Dendritic cell treated with granulocyte-macrophage colony-stimulating factor and Interleukin-4, amounts not matched to agents 40 ng/mL and 50 ng/mL, for 4 days (primary cell): ENCODE measurements around the gene MGAT4A.

Experiments
- H3K27ac Mint-ChIP-seq: one replicate; pipeline ENCODE4 v1.8.0; 2022; ENCODE audit warnings: mild to moderate bottlenecking, mixed read lengths
- H3K27me3 Mint-ChIP-seq: one replicate; pipeline ENCODE4 v1.8.0; 2022; ENCODE audit warnings: mild to moderate bottlenecking, mixed read lengths
- H3K36me3 Mint-ChIP-seq: one replicate; pipeline ENCODE4 v1.8.0; 2022; ENCODE audit warnings: low read depth, mixed read lengths
- H3K4me1 Mint-ChIP-seq: one replicate; pipeline ENCODE4 v1.8.0; 2022; ENCODE audit warnings: low read depth, mixed read lengths
- H3K4me3 Mint-ChIP-seq: one replicate; pipeline ENCODE4 v1.8.0; 2022; ENCODE audit warnings: mild to moderate bottlenecking, moderate library complexity, mixed read lengths
- H3K9me3 Mint-ChIP-seq: one replicate; pipeline ENCODE4 v1.8.0; 2022; ENCODE audit warnings: mixed read lengths
- intact Hi-C: fragments of 100-400 bp; cut with micrococcal nuclease; formaldehyde crosslinking; loops from one replicate; pipeline ENCODE4 v1.15.0; 2022

MGAT4A gene

DNA sequence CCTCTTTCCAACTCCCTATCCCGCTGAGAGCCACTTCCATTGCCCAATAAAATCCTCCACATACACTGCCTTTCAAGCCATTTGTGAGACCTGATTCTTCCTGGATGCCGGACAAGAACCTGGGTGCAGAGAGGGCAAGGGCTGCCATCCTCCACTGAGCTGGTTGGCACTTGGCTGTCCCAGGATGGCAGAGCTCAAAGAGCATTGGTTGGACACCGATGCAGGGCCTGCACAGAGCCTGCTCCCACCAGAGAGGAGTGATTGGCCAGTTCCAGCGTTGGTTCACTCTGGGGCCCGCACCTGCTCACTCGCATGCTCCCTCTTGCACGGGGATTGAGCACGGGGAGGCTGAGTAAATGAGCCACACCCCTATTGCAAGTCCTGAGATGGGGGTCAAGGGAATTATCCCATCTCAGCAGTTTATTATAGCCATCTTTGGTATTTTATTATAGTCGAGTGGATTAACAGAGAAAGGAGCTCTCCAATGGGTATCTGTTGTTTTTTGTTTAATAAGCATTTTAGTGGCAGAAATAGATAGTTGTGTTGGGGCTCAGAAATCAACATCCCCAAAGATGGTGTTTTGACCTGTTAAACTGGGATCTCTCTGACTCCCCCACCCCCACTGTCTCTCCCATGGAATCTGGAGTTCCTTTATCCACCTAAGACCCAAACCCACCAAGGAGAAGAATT, 19.8 kb upstream of the MGAT4A start:
- H3K36me3 Mint-ChIP-seq: no peaks in the 10 kb centered on the region
- no peaks in the 10 kb centered on the region for H3K9me3 Mint-ChIP-seq
- peak overlapping the region; percentile 27 for H3K4me3 Mint-ChIP-seq
- intact Hi-C loops: no loop called here
- H3K27me3 Mint-ChIP-seq: no peaks in the 10 kb centered on the region
- H3K4me1 Mint-ChIP-seq: peaks cover 78% of the 10 kb centered on the region
- H3K27ac Mint-ChIP-seq: peak overlapping the region; percentile 98

DNA sequence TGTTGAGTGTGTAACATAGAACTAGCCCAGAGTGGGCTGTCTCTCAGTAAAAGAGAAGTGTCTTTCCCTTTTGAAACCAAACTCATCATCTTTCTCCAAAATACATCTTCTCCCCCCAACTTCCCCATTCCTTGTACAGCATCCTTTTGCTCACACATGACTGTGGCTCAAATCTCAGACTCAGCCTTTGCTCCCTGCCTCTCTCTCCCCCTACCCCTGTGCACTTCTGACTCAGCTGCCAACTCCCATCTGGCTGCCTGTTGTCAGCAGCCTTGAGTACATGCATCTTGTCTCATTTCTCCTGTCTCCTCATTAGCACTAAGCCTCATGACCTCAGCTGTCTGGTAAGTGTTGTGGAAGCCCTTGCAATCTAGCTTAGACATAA, 18.1 kb upstream of the MGAT4A start:
- Mint-ChIP-seq H3K27ac (peak overlapping the region; percentile 98), H3K9me3 (no peaks in the 10 kb centered on the region), H3K4me1 (peaks cover 73% of the 10 kb centered on the region)

DNA sequence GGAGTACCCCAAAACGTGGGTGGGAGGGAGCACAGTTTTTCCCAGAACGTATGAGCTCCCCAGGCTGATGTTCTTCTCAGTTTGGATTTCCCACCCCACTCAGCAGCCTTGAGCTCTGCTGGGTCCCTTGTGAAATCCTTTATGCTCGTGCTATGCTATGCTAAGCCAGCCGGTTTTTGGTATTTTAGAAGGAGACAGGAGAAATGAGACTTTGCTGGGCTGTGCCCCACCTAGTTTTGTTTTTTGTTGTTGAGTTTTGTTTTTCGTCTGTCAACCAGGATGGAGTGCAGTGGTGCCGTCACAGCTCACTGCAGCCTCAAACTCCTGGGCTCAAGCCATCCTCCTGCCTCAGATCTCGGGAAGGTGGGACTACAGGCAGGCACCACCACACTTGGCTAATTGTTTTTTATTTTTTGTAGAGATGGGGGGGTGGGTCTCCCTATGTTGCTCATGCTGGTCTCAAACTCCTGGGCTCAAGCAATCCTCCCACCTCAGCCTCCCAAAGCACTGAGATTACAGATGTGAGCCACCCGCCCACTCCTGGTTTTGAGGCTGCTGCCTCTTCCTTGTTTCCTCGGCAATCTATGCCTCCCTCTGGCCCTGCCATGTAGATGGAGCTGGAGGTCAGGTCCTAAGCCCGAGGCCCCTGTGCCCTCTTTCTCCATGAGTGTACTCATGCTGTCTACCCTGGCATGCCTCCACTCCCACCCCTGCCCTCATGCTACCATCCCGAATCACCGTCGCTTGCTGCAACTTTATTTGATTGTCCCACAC, 17.5 kb upstream of the MGAT4A start:
- Mint-ChIP-seq H3K27ac (peak overlapping the region; percentile 98), H3K27me3 (no peaks in the 10 kb centered on the region), H3K4me1 (peaks cover 67% of the 10 kb centered on the region), H3K36me3 (no peaks in the 10 kb centered on the region), H3K9me3 (no peaks in the 10 kb centered on the region), H3K4me3 (peak overlapping the region; percentile 69)
- intact Hi-C loops: loop anchor here (1.0 to 2.0 kb wide), 3 partner anchors 10 to 16 kb away; no protein-coding TSS in a partner anchor

More for the DNA sequence above, 18.1 kb upstream of the MGAT4A start:
- no peaks in the 10 kb centered on the region for H3K27me3 Mint-ChIP-seq
- intact Hi-C loops: loop anchor here (1.0 to 2.0 kb wide), 2 partner anchors 9 to 16 kb away; no protein-coding TSS in a partner anchor
- no peaks in the 10 kb centered on the region for H3K36me3 Mint-ChIP-seq
- peak overlapping the region; percentile 69 for H3K4me3 Mint-ChIP-seq

DNA sequence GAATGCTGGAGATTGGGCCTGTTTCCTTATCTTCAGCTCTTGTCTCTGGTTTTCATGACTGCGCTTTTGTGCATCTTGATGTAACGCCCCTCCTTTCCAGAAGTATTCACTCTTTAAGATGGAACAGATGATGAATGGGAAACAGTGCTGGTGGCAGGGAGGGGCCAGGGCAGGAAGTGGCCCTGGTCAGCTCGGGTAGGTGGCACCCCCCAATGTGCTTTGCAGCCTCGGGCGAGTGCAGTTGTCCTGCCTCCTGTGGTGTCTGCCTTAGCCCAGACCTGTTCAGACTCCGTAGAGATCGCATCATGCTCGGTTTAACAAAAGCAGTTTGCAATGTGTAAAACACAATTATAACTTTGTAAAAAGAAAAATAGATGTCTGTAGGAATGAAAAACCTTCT, 17.0 kb upstream of the MGAT4A start:
- intact Hi-C loops: loop anchor here (1.0 to 2.0 kb wide), 2 partner anchors 15 to 17 kb away; no protein-coding TSS in a partner anchor
- H3K9me3 Mint-ChIP-seq: no peaks in the 10 kb centered on the region
- H3K27me3 Mint-ChIP-seq: no peaks in the 10 kb centered on the region
- no peaks in the 10 kb centered on the region for H3K36me3 Mint-ChIP-seq
- peak overlapping the region; percentile 32 for H3K4me3 Mint-ChIP-seq
- H3K4me1 Mint-ChIP-seq: peaks cover 63% of the 10 kb centered on the region
- peak overlapping the region; percentile 98 for H3K27ac Mint-ChIP-seq

DNA sequence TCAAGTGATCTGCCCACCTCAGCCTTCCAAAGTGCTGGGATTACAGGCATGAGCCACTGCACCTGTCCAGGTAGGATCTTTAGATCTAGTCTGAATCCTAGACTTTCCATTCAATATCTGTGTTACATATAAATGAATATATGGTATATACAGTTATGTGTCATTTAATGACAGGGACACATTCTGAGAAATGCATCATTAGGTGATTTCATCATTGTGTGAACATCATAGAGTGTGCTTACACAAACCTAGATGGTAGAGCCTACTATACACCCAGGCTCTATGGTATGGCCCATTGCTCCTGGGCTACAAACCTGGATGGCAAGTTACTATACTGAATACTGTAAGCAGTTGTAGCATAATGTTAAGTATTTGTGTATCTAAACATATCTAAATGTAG, 15.5 kb upstream of the MGAT4A start:
- H3K4me1 Mint-ChIP-seq: peaks cover 53% of the 10 kb centered on the region
- H3K36me3 Mint-ChIP-seq: no peaks in the 10 kb centered on the region
- H3K27me3 Mint-ChIP-seq: no peaks in the 10 kb centered on the region
- no peak overlapping the region for H3K4me3 Mint-ChIP-seq
- no peak overlapping the region for H3K27ac Mint-ChIP-seq
- H3K9me3 Mint-ChIP-seq: no peaks in the 10 kb centered on the region
- intact Hi-C loops: no loop called here

DNA sequence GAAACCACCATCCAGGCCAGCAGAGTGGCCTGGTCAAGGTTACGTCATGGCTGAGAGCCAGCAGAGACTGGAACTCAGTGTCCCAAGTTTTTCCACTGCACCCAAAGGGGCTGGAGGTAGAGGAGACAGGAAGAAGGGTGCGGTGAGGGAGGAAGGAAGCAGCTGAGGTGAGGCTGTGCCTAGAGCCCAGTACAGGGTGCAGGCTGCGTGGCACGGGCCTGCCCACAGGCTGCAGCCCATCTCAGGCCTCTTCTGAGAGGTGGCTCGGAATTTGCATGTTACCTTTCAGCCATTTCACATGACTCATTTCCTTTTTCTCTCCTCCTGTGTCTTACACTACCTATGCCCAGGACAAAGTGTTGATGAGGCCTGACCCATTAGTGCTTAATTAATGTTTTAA, 13.7 kb upstream of the MGAT4A start:
- peaks cover 49% of the 10 kb centered on the region for H3K4me1 Mint-ChIP-seq
- intact Hi-C loops: no loop called here
- no peaks in the 10 kb centered on the region for H3K9me3 Mint-ChIP-seq
- H3K27ac Mint-ChIP-seq: peak overlapping the region; percentile 58
- H3K36me3 Mint-ChIP-seq: no peaks in the 10 kb centered on the region
- H3K27me3 Mint-ChIP-seq: no peaks in the 10 kb centered on the region
- no peak overlapping the region for H3K4me3 Mint-ChIP-seq

DNA sequence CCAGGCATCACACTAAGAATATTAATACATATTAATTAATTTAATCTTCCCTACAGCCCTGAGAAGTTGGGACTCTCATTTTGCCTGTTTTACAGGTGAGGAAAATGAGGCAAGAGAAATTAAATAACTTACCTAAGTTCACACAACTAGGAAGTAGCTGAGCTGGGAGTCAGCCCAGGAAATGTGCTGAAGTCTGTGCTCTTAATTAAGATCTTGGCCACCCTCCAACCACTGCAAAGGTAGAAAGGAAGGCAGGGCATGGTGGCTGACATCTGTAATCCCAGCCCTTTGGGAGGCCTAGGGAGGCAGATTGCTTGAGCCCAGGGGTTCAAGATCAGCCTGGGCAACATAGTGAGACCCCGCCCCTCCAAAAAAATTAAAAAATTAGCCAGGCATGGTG, 12.9 kb upstream of the MGAT4A start:
- H3K9me3 Mint-ChIP-seq: no peaks in the 10 kb centered on the region
- H3K4me3 Mint-ChIP-seq: no peak overlapping the region
- intact Hi-C loops: no loop called here
- H3K4me1 Mint-ChIP-seq: peaks cover 46% of the 10 kb centered on the region
- H3K36me3 Mint-ChIP-seq: no peaks in the 10 kb centered on the region
- H3K27me3 Mint-ChIP-seq: no peaks in the 10 kb centered on the region
- H3K27ac Mint-ChIP-seq: peak overlapping the region; percentile 58

DNA sequence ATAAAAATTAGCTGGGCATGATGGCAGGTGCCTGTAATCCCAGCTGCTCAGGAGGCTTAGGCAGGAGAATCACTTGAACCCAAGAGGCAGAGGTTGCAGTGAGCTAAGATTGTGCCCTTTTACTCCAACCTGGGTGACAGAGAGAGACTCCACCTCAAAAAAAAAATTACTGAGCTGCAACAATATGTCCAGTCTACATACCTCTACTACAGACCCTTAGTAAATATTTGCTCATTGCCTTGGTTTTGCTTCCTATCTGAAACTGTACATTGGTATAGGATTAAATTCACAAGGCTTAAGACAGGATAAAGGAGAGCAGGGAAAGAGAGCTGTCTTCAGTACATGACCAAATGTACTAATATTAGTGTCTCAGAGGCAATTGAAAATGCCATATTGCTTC, 8.1 kb upstream of the MGAT4A start:
- Mint-ChIP-seq H3K4me1 (peaks cover 43% of the 10 kb centered on the region), H3K4me3 (no peak overlapping the region), H3K36me3 (peaks cover 22% of the 10 kb centered on the region), H3K9me3 (peaks cover 14% of the 10 kb centered on the region), H3K27me3 (no peaks in the 10 kb centered on the region), H3K27ac (no peak overlapping the region)
- intact Hi-C loops: no loop called here

DNA sequence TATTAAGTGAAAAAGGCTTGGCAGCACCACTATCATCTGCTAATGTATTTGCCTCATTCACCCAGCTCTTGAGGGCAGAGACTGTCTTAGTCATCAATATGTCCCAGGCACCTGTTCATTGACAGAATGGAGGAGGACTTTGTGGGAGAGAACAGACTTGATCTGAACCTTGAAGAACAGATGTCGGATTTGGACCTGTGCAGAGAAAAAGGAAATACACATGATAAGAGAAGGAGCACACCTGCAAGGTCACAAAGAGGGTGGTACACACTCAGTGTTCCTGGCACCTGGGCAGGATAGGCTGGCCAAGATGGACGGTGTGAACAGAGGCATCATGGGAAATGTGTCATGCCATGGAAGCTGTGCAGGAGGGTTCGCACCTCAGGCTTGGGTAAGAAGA, 7.4 kb upstream of the MGAT4A start:
- H3K4me3 Mint-ChIP-seq: no peak overlapping the region
- H3K27ac Mint-ChIP-seq: peak overlapping the region; percentile 33
- H3K27me3 Mint-ChIP-seq: no peaks in the 10 kb centered on the region
- H3K9me3 Mint-ChIP-seq: peaks cover 14% of the 10 kb centered on the region
- peaks cover 24% of the 10 kb centered on the region for H3K36me3 Mint-ChIP-seq
- intact Hi-C loops: no loop called here
- H3K4me1 Mint-ChIP-seq: peaks cover 50% of the 10 kb centered on the region

DNA sequence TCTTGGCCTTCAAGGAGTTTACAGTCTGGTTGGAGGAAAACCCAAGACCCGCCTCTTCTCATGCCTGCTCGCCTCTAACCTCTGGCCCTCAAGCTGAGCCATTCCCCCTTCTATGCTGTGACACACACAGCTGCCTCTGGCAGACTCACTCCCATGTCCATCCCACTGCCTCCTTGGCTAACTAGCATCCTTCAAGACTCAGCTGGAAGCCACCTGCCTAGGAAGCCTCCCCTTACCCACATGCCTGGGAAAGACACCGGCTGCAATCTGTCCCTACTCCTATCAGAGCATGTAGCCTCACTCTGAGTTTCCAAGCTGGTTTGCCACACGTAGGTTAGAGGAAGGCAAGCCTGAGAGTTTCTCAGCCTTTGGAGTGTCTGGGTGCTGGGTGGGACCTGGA, 6.9 kb upstream of the MGAT4A start:
- H3K27me3 Mint-ChIP-seq: no peaks in the 10 kb centered on the region
- peaks cover 29% of the 10 kb centered on the region for H3K36me3 Mint-ChIP-seq
- intact Hi-C loops: no loop called here
- H3K4me3 Mint-ChIP-seq: no peak overlapping the region
- H3K4me1 Mint-ChIP-seq: peaks cover 53% of the 10 kb centered on the region
- H3K27ac Mint-ChIP-seq: peak overlapping the region; percentile 33
- peaks cover 14% of the 10 kb centered on the region for H3K9me3 Mint-ChIP-seq

DNA sequence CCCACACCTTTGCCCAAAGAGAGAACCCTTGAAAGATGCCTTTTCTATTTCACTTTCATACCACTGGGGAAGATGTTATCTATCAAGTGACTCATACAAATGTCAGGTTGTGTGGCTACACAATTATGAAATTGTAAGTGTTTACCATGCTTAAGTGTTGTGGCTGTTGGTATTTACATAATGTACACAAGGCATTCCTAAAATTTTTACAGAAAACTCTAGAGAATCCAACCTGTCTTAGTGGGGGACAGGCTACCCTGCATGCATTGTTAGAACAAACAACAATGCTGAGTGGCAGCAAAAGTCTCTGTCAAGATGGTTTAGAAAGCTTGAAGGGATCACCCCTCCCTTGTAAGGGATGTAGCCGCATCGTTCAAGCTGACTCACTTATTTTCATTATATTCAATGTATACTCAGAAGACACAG, 5.5 kb upstream of the MGAT4A start:
- peaks cover 54% of the 10 kb centered on the region for H3K4me1 Mint-ChIP-seq
- H3K27me3 Mint-ChIP-seq: no peaks in the 10 kb centered on the region
- peaks cover 43% of the 10 kb centered on the region for H3K36me3 Mint-ChIP-seq
- intact Hi-C loops: no loop called here
- peaks cover 20% of the 10 kb centered on the region for H3K9me3 Mint-ChIP-seq
- H3K27ac Mint-ChIP-seq: no peak overlapping the region
- H3K4me3 Mint-ChIP-seq: no peak overlapping the region

DNA sequence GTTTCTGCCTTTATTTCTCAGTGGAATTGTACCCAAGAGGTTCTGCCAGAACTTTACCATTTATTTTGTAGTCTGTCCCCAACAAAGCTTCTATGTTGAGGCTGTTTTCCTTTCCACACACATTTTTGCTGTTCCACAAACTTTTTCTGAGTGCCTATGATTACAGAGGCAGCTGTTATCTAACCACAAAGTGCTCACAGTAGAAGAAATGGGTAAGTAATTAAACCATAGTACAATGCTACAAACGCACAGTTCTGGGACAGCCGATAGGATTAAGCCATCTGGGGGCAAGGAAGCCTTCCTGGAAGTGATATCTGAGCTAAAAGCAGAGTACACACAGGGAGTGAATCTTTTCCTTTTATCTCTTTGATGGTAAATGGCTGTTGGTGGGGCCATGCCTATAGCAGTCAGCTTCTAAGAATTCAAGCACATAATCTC, 3.9 kb upstream of the MGAT4A start:
- peaks cover 20% of the 10 kb centered on the region for H3K9me3 Mint-ChIP-seq
- H3K4me3 Mint-ChIP-seq: peak overlapping the region; percentile 55
- H3K36me3 Mint-ChIP-seq: peaks cover 43% of the 10 kb centered on the region
- peak overlapping the region; percentile 91 for H3K27ac Mint-ChIP-seq
- peaks cover 43% of the 10 kb centered on the region for H3K4me1 Mint-ChIP-seq
- H3K27me3 Mint-ChIP-seq: no peaks in the 10 kb centered on the region
- intact Hi-C loops: loop anchor here (2.0 kb wide), 1 partner anchor 90 kb away; no protein-coding TSS in a partner anchor

DNA sequence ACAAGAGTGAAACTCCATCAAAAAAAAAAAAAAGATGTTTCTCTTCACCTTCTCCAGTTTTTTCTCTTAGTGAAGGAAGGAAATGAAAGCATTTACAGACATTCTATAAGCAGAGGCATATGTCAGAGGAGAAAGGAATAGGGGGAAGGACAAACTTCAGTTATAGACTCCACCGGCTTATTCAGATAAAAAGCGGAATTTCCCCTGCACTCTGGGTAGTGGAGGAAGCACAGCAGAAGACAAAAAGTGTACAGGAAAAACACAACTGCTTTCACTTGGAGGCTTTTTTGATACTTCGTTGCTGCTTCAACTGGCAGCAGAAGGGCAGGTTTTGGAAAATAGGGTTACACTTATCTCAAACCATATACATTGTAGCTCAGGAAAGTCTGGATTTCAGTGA, 3.2 kb upstream of the MGAT4A start:
- Mint-ChIP-seq H3K27me3 (no peaks in the 10 kb centered on the region), H3K27ac (peak overlapping the region; percentile 91), H3K4me3 (peak overlapping the region; percentile 54), H3K9me3 (peaks cover 20% of the 10 kb centered on the region), H3K36me3 (peaks cover 43% of the 10 kb centered on the region), H3K4me1 (peaks cover 39% of the 10 kb centered on the region)
- intact Hi-C loops: loop anchor here (2.0 kb wide), 1 partner anchor 91 kb away; no protein-coding TSS in a partner anchor

DNA sequence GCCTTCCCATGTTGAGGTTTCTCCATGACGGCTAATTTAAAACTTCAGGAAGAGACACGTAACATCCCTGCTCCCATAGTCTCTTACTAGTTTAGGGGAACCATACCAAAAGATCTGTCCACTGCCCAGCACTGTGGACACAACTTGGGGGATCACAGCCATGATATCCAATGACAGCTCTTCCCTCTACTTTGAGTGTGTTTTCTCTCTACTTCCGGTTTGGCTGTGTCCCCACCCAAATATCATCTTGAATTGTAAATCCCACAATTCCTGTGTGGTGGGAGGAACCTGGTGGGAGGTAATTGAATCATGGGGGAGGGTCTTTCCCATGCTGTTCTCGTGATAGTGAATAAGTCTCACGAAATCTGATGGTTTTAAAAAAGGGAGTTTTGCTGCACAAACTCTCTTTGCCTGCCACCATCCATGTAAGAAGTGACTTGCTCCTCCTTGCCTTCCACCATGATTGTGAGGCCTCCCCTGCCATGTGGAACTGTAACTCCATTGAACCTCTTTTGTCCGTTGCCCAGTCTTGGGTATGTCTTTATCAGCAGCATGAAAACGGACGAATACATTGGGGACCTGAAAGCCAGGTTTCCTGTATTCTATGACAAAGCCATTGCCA, 1.6 kb upstream of the MGAT4A start:
- intact Hi-C loops: loop anchor here (1.0 kb wide), 1 partner anchor 16 kb away; no protein-coding TSS in a partner anchor
- Mint-ChIP-seq H3K4me3 (peak overlapping the region; percentile 77), H3K9me3 (peaks cover 8% of the 10 kb centered on the region), H3K27ac (peak overlapping the region; percentile 91), H3K4me1 (peaks cover 38% of the 10 kb centered on the region), H3K36me3 (peaks cover 35% of the 10 kb centered on the region), H3K27me3 (no peaks in the 10 kb centered on the region)
